HT1080 (cell line): ENCODE data around the gene GCHFR. TPM values are rescaled to one million over a fixed set of nuclear protein-coding genes. Genes with fewer than 3 reads are reported as not detected.

Experiments used
- DNase-seq: peaks from one replicate; pipeline ENCODE4 v3.0.0-alpha.2; 2015; ENCODE audit warnings: low read depth
- small RNA-seq: library from RNA; depleted of rRNA; stranded (forward); fragments of <200 nt; gene quantifications from one replicate; pipeline ENCODE3, GENCODE V24; 2014
- total RNA-seq: library from RNA; depleted of rRNA; stranded (reverse); fragments of >200 nt; shearing (Covaris generic); gene quantifications from 2 replicates; pipeline ENCODE4 v1.2.3, GENCODE V29; 2014; rRNA removed

Gene GCHFR
- total RNA-seq, 1 experiment from 2014 or later = 0.51 TPM

DNA sequence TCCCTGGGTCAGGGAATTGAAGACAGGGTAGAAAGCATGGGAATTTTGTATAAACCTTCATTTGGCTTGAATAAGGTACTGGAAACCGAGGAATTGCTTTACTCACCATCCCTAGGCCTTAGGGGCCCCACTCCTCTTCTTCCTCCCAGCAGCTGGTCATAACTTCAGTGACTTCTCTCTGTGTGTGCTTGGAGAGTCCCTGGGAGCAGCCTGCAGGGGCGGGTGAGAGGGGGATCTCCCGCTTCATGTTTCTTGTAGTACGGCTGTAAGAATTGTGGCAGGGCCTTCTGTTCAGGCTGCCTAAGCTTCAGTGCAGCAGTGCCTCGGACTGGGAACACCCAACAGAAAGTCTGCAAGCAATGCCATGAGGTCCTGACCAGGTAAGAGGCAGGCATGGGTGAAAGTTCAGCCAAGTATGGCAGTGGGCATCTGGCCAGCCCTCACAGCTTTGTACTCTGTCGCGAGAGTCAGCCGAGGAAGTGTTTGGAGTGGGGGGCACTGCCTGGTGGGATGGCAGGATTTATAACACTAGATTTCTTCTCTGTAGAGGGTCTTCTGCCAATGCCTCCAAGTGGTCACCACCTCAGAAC lies 45.1 kb downstream of the GCHFR start:
- no peak for DNase-seq

DNA sequence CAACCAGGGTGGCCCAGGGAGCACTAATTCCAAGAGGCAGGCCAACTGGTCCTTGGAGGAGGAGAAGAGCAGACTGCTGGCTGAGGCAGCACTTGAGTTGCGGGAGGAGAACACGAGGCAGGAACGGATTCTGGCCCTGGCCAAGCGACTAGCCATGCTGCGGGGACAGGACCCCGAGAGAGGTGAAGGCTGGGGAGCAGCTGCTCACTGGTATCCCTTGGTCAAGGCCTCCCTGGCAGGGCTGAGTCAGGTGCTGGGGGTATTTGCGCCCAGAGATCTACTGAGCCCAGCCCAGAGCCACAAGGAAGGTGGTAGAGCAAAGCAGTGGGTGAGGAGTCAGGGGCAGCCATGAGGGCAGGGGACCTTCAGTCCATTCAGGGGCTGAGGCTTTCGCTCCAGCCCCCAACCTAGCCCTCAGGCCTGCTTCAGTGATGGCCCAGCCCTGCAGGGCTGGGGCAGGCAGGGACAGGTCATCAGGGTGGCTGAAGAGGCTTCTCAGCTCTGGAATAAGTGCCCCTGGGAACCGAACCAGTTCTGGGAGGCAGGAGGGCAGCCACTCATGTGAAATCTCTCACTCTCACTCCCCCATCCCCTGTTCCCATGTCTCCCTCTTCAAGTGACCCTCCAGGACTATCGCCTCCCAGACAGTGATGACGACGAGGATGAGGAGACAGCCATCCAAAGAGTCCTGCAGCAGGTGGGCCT lies 49.0 kb downstream of the GCHFR start:
- no peak for DNase-seq

DNA sequence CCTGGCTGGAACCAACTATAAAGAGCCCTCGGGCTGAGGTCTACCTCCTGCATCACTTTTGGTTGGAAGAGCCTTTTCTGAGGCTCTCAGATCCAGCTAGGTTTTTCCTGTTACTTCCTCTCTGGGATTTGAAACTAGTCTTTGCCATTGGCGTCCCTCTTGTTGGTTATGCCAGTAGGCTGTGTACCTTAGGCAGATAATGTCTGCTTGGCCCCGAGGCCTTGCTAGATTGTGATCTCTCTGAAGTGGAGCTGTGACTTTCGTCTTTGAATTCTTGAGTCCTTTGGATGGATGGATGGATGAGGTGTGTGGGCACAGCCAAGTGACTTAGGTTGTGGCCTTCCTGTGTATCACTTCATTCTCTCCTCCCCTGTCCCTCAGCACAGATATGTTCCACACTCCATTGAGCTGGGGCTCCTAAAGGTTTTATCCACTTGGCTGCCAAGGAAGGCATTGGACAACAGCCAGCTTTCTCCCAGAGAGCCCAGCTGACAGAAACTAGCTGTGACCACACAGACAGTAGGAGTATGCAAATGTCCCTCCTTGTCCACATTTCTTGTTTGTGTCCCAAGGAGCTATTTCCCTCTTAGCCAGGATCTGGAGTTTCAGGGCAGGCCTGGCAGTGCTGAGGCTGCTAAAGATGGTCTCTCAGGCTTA lies 51.3 kb downstream of the GCHFR start:
- DNase-seq = no peak

Small RNA genes within 50 kb of the gene (small RNA-seq; reads per million reads assigned to genes)
- not detected for gene SUMO2P15

Other genes starting within 250 kb of the GCHFR start
- 7.8 and 19.5 TPM in 2 replicates for gene CCDC32, start 199.0 kb upstream of the GCHFR start, total RNA-seq
- 21.0 and 22.8 TPM in 2 replicates for gene RPUSD2, start 194.8 kb upstream of the GCHFR start, total RNA-seq
- gene KNL1, start 169.8 kb upstream of the GCHFR start, total RNA-seq = 27.0 and 27.3 TPM in 2 replicates
- 10.9 and 17.7 TPM in 2 replicates for gene RAD51, start 68.9 kb upstream of the GCHFR start, total RNA-seq
- 12.9 and 26.9 TPM in 2 replicates for gene RMDN3, start 8.8 kb upstream of the GCHFR start, total RNA-seq
- gene C15orf62, start 5.9 kb downstream of the GCHFR start, total RNA-seq = 0.16 and 0.27 TPM in 2 replicates
- 18.4 and 22.3 TPM in 2 replicates for gene ZFYVE19, start 43.0 kb downstream of the GCHFR start, total RNA-seq
- 28.0 and 40.7 TPM in 2 replicates for gene DNAJC17, start 43.4 kb downstream of the GCHFR start, total RNA-seq
- not detected in 2 replicates for gene PPP1R14D, start 64.6 kb downstream of the GCHFR start, total RNA-seq
- 0.35 and 0.63 TPM in 2 replicates for gene SPINT1, start 80.0 kb downstream of the GCHFR start, total RNA-seq
- 0.43 and 1.5 TPM in 2 replicates for gene RHOV, start 110.2 kb downstream of the GCHFR start, total RNA-seq
- 36.4 and 36.8 TPM in 2 replicates for gene VPS18, start 130.4 kb downstream of the GCHFR start, total RNA-seq
- 0.20 and 0.31 TPM in 2 replicates for gene DLL4, start 165.3 kb downstream of the GCHFR start, total RNA-seq
- gene CHAC1, start 189.4 kb downstream of the GCHFR start, total RNA-seq = 9.4 and 11.8 TPM in 2 replicates